AG20443 (cell line): ENCODE measurements around the gene KDM2B.

Source experiments
- DNase-seq: peaks from one replicate; pipeline ENCODE4 v3.0.0; 2012; ENCODE audit warnings: low spot score, mixed read lengths

KDM2B gene

GRCh38 chr12:121530600-121531355 is 50.0 kb downstream of the KDM2B start:
- peak; percentile 82 for DNase-seq

GRCh38 chr12:121529184-121529583 is 51.6 kb downstream of the KDM2B start:
- no peak for DNase-seq

- no peak for DNase-seq
Measured at GRCh38 chr12:121525411-121525810, 55.4 kb downstream of the KDM2B start.

- no peak for DNase-seq
Measured at GRCh38 chr12:121524196-121524916, 56.5 kb downstream of the KDM2B start.

GRCh38 chr12:121523741-121524140 is 57.1 kb downstream of the KDM2B start:
- no peak for DNase-seq

- DNase-seq = no peak
Measured at GRCh38 chr12:121522971-121523370, 57.9 kb downstream of the KDM2B start.

GRCh38 chr12:121520586-121521086 is 60.2 kb downstream of the KDM2B start:
- DNase-seq = no peak

GRCh38 chr12:121520119-121520518 is 60.7 kb downstream of the KDM2B start:
- no peak for DNase-seq

GRCh38 chr12:121519227-121519626 is 61.6 kb downstream of the KDM2B start:
- no peak for DNase-seq

GRCh38 chr12:121518656-121519055 is 62.2 kb downstream of the KDM2B start:
- no peak for DNase-seq

- DNase-seq = no peak
Measured at GRCh38 chr12:121516437-121517011, 64.3 kb downstream of the KDM2B start.

- DNase-seq = no peak
Measured at GRCh38 chr12:121515615-121516014, 65.2 kb downstream of the KDM2B start.

- DNase-seq = no peak
Measured at GRCh38 chr12:121514184-121514742, 66.6 kb downstream of the KDM2B start.

GRCh38 chr12:121513464-121514183 is 67.2 kb downstream of the KDM2B start:
- DNase-seq = peak; percentile 34

- no peak for DNase-seq
Measured at GRCh38 chr12:121512561-121512960, 68.3 kb downstream of the KDM2B start.

GRCh38 chr12:121511916-121512315 is 68.9 kb downstream of the KDM2B start:
- DNase-seq = no peak

GRCh38 chr12:121509339-121509738 is 71.5 kb downstream of the KDM2B start:
- no peak for DNase-seq

- no peak for DNase-seq
Measured at GRCh38 chr12:121508533-121508932, 72.3 kb downstream of the KDM2B start.

GRCh38 chr12:121507984-121508383 is 72.8 kb downstream of the KDM2B start:
- DNase-seq = no peak

GRCh38 chr12:121507245-121507644 is 73.6 kb downstream of the KDM2B start:
- no peak for DNase-seq

- DNase-seq = peak; percentile 72
Measured at GRCh38 chr12:121505513-121505912, 75.3 kb downstream of the KDM2B start.

- no peak for DNase-seq
Measured at GRCh38 chr12:121504505-121504904, 76.3 kb downstream of the KDM2B start.
